ENCODE data around the gene RASL12. TPM values are rescaled to one million over a fixed set of nuclear protein-coding genes. Genes with fewer than 3 reads are reported as not detected.
"Not testable (repeated sequence)": the region's sequence is repeated elsewhere in the genome, so short reads cannot be mapped to it uniquely, and the experiment has no call there.

Gene RASL12, protein sequence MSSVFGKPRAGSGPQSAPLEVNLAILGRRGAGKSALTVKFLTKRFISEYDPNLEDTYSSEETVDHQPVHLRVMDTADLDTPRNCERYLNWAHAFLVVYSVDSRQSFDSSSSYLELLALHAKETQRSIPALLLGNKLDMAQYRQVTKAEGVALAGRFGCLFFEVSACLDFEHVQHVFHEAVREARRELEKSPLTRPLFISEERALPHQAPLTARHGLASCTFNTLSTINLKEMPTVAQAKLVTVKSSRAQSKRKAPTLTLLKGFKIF
- total RNA-seq: 32.8 TPM

- DNase-seq: no peak
Observed at GRCh38 chr15:65067645-65068402, at the start of gene RASL12. Gene RASL12, minus strand, starts transcription at chr15:65067991. Its CDS starts 156 bp downstream, at chr15:65067835.

DNA sequence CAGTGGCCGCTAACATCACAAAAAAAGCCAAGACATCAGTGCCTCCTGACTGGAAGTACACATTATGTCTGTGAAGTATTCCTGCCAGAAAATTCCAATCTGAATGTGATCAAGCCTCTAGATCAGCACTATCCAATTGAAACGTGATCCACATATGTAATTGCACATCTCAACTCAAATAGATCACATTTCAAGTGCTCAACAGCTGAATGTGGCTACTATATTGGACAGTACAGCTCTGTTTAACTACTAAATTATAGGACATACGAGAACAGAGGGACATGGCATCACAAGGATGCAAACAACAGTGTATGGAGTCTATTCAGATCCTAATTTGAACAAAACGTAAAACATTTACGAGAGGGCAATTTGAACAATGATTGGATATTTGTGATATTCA is 47.8 kb upstream of the RASL12 start:
- DNase-seq: peak; percentile 43

DNA sequence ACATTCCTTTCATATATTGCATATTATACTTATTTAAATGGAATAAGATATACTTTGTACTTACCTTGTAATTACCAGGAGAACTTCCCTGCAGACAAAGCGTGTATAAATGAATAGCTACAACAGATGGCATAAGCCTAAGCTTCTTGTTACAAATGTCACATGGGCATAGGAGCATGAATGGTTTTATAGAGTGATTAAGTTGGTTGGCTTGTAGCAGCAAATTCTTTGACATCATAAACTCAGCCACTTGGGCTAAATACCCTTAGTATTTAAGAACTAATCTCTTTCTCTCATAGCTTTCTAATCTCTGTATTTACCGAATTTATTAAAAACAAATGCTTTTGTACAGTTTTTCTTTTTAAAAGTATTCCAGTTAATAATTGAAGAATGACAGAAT is 47.3 kb upstream of the RASL12 start, which contains the start of gene UBAP1L:
Gene UBAP1L, minus strand, starts transcription at position 115 of the 400 bp plus-strand sequence. CDS start 8,985 bp downstream, outside the sequence.
- peak; percentile 46 for DNase-seq

DNA sequence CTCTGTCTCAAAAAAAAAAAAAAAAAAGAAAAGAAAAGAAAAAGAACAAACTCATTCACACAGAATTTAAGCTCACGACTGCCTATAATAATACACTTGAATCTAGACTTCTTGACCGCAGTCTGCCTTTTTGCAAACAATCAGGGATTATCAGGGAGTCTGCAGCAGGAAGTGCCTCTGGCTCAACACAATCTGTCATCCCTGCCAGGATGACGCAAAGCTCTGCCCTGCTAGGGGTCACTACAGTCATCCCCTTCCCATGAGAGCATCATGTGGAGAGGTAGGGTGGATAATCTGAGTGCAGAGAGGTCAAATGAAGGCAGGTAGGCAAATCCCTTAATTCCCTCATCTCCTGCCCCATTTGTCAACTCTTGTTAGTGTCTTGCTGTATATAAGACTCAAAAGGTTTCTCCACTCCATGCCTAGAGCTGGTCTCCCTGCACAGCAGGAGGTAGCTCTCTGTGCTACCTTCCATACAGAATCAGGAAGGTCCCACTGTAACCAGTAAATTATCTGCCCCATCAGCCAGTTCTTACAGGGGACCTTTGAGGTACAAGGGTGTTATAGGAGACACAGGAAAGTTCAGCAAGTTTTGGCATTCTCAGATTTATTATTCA is 43.0 kb upstream of the RASL12 start:
- DNase-seq: no peak

GRCh38 chr15:65106011-65106590 is 38.3 kb upstream of the RASL12 start:
- DNase-seq: no peak

GRCh38 chr15:65105038-65105437 is 37.2 kb upstream of the RASL12 start:
- DNase-seq: no peak

DNA sequence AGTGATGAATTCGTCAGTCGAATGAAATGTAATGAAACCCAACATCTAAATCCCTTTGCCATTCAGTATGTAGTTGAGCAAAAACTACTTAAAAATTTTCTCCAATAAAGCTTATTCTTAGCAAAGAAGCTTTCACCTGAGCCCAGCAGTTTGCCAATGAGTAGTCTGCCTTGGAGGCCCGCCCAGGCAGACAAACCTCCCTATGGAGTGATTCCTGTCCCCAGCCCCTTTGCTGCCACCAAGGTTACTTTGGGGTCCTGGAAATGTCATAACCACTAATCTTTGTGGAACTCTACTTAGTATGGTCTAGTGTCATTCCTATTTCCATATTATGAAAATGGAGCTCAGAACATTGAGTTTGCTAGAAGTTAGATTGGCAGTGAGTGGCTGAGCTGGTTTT is 35.1 kb upstream of the RASL12 start:
- no peak for DNase-seq

GRCh38 chr15:65101891-65102708 is 34.3 kb upstream of the RASL12 start:
- DNase-seq: no peak

- peak; percentile 90 for DNase-seq
Observed at GRCh38 chr15:65101411-65101890, 33.7 kb upstream of the RASL12 start.

GRCh38 chr15:65100442-65100841 is 32.7 kb upstream of the RASL12 start:
- DNase-seq: no peak

- DNase-seq: not testable (repeated sequence)
Observed at GRCh38 chr15:65099801-65100200, 32.0 kb upstream of the RASL12 start.

- no peak for DNase-seq
Observed at GRCh38 chr15:65099336-65099735, 31.5 kb upstream of the RASL12 start.

- DNase-seq: no peak
Observed at GRCh38 chr15:65097651-65098263, 30.0 kb upstream of the RASL12 start.

GRCh38 chr15:65096481-65097385 is 28.9 kb upstream of the RASL12 start:
- DNase-seq: no peak

DNA sequence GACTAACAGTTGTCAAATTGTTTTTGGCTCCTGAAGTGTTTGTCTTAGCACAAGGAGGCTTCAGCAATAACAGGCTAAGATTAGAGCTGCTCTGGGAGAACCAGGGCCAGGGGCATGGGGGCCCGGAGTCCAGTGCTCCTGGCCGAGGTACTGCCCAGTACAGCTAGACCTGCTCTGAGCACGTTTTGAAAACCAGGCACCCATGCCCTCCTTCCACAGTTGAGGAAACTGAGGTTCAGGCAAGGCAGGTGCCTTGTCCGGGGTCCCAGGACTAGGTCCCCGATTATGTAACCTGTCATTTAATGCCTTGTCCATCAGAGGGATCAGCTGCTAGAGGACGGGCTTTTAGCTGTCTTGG is 27.9 kb upstream of the RASL12 start:
- DNase-seq: no peak

GRCh38 chr15:65095011-65095746 is 27.4 kb upstream of the RASL12 start:
- DNase-seq: no peak

- no peak for DNase-seq
Observed at GRCh38 chr15:65094294-65094995, 26.7 kb upstream of the RASL12 start.

DNA sequence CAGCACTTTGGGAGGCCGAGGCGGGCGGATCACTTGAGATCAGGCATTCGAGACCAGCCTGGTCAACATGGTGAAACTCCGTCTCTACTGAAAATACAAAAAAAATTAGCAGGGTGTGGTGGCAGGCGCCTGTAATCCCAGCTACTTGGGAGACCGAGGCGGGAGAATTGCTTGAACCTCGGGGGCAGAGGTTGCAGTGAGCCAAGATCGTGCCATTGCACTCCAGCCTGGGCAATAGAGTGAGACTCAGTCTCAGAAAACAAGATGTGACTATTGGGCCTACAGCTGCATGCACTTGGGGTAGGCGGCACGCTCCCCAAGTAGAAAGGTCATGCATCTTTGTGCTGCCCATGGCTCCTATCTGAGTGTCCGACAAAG is 26.0 kb upstream of the RASL12 start:
- DNase-seq: not testable (repeated sequence)

Measured in tongue (tissue), 2 donors.